Measurements from ENCODE around the gene PAM.
A peak's percentile ranks its signal among the peaks of the same experiment; 100 is the strongest.

Gene PAM

GRCh38 chr5:102815540-102816332 lies 60.6 kb downstream of the PAM start:
- DNase-seq, result no peak

- DNase-seq, result no peak
These were observed 63.2 kb downstream of the PAM start for GRCh38 chr5:102818345-102818744.

GRCh38 chr5:102818934-102819333 lies 63.8 kb downstream of the PAM start:
- no peak for DNase-seq

- DNase-seq, result no peak
These were observed 64.5 kb downstream of the PAM start for GRCh38 chr5:102819634-102820033.

GRCh38 chr5:102823441-102823874 lies 68.4 kb downstream of the PAM start:
- no peak for DNase-seq

- no peak for DNase-seq
These were observed 71.5 kb downstream of the PAM start for GRCh38 chr5:102826629-102827028.

- DNase-seq, result no peak
These were observed 75.1 kb downstream of the PAM start for GRCh38 chr5:102830241-102830640.

- no peak for DNase-seq
These were observed 77.3 kb downstream of the PAM start for GRCh38 chr5:102832445-102832844.

GRCh38 chr5:102833146-102833545 lies 78.0 kb downstream of the PAM start:
- no peak for DNase-seq

GRCh38 chr5:102834438-102834964 lies 79.4 kb downstream of the PAM start:
- DNase-seq, result no peak

GRCh38 chr5:102835717-102836116 lies 80.6 kb downstream of the PAM start:
- DNase-seq, result no peak

- DNase-seq, result no peak
These were observed 85.9 kb downstream of the PAM start for GRCh38 chr5:102841021-102841420.

- no peak for DNase-seq
These were observed 88.9 kb downstream of the PAM start for GRCh38 chr5:102843997-102844396.

GRCh38 chr5:102845041-102845440 lies 89.9 kb downstream of the PAM start:
- DNase-seq, result no peak

- no peak for DNase-seq
These were observed 95.4 kb downstream of the PAM start for GRCh38 chr5:102850503-102850902.

- DNase-seq, result no peak
These were observed 98.6 kb downstream of the PAM start for GRCh38 chr5:102853680-102854079.

- no peak for DNase-seq
These were observed 100.7 kb downstream of the PAM start for GRCh38 chr5:102855681-102856388.

- DNase-seq, result no peak
These were observed 101.3 kb downstream of the PAM start for GRCh38 chr5:102856389-102856777.

- DNase-seq, result peak; percentile 43
These were observed 102.1 kb downstream of the PAM start for GRCh38 chr5:102857076-102857818.

- DNase-seq, result no peak
These were observed 103.1 kb downstream of the PAM start for GRCh38 chr5:102858221-102858620.

GRCh38 chr5:102858808-102859207 lies 103.7 kb downstream of the PAM start:
- no peak for DNase-seq

- no peak for DNase-seq
These were observed 104.9 kb downstream of the PAM start for GRCh38 chr5:102860035-102860434.

- DNase-seq, result no peak
These were observed 108.0 kb downstream of the PAM start for GRCh38 chr5:102863058-102863457.

Data from right hindlimb (tissue), 1 donor.